HL-60/S4 (cell line): ENCODE data around the gene PKP4.
"Not testable (repeated sequence)": the region's sequence is repeated elsewhere in the genome, so short reads cannot be mapped to it uniquely, and the experiment has no call there.

Experiments used
- in situ Hi-C: fragments of 300-500 bp; cut with MboI; formaldehyde crosslinking; loops from 2 replicates; pipeline ENCODE4 v1.14.3; 2022; ENCODE audit warnings: low sequenced_read_pairs

Gene PKP4, protein sequence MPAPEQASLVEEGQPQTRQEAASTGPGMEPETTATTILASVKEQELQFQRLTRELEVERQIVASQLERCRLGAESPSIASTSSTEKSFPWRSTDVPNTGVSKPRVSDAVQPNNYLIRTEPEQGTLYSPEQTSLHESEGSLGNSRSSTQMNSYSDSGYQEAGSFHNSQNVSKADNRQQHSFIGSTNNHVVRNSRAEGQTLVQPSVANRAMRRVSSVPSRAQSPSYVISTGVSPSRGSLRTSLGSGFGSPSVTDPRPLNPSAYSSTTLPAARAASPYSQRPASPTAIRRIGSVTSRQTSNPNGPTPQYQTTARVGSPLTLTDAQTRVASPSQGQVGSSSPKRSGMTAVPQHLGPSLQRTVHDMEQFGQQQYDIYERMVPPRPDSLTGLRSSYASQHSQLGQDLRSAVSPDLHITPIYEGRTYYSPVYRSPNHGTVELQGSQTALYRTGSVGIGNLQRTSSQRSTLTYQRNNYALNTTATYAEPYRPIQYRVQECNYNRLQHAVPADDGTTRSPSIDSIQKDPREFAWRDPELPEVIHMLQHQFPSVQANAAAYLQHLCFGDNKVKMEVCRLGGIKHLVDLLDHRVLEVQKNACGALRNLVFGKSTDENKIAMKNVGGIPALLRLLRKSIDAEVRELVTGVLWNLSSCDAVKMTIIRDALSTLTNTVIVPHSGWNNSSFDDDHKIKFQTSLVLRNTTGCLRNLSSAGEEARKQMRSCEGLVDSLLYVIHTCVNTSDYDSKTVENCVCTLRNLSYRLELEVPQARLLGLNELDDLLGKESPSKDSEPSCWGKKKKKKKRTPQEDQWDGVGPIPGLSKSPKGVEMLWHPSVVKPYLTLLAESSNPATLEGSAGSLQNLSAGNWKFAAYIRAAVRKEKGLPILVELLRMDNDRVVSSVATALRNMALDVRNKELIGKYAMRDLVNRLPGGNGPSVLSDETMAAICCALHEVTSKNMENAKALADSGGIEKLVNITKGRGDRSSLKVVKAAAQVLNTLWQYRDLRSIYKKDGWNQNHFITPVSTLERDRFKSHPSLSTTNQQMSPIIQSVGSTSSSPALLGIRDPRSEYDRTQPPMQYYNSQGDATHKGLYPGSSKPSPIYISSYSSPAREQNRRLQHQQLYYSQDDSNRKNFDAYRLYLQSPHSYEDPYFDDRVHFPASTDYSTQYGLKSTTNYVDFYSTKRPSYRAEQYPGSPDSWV

GRCh38 chr2:158456309-158457066, at the start of gene PKP4, which contains the start of gene CCDC148:
Gene PKP4, plus strand, starts transcription at chr2:158456952. Its CDS starts 76,233 bp downstream, at chr2:158533185.
Gene CCDC148, minus strand, starts transcription at chr2:158456753. Its CDS starts 314 bp downstream, at chr2:158456439.
- in situ Hi-C loops, result no loop called here

GRCh38 chr2:158407031-158407430, 49.7 kb upstream of the PKP4 start:
- in situ Hi-C loops, result no loop called here

GRCh38 chr2:158410132-158410531, 46.6 kb upstream of the PKP4 start:
- in situ Hi-C loops, result no loop called here

- in situ Hi-C loops, result no loop called here
These were observed 45.0 kb upstream of the PKP4 start for GRCh38 chr2:158411748-158412147.

GRCh38 chr2:158412206-158412605, 44.5 kb upstream of the PKP4 start:
- in situ Hi-C loops, result no loop called here

- in situ Hi-C loops, result no loop called here
These were observed 43.2 kb upstream of the PKP4 start for GRCh38 chr2:158413581-158413980.

- in situ Hi-C loops, result no loop called here
These were observed 42.2 kb upstream of the PKP4 start for GRCh38 chr2:158414538-158414937.

GRCh38 chr2:158432117-158432516, 24.6 kb upstream of the PKP4 start:
- in situ Hi-C loops, result no loop called here

- in situ Hi-C loops, result not testable (repeated sequence)
These were observed 23.0 kb upstream of the PKP4 start for GRCh38 chr2:158433716-158434115.

- in situ Hi-C loops, result not testable (repeated sequence)
These were observed 17.7 kb upstream of the PKP4 start for GRCh38 chr2:158439062-158439461.

- in situ Hi-C loops, result no loop called here
These were observed 13.1 kb upstream of the PKP4 start for GRCh38 chr2:158443606-158444005.

GRCh38 chr2:158457092-158457825, 507 bp downstream of the PKP4 start:
- in situ Hi-C loops, result no loop called here

- in situ Hi-C loops, result no loop called here
These were observed 1.3 kb downstream of the PKP4 start for GRCh38 chr2:158457826-158458616.

GRCh38 chr2:158458617-158458920, 1.8 kb downstream of the PKP4 start:
- in situ Hi-C loops, result no loop called here

DNA sequence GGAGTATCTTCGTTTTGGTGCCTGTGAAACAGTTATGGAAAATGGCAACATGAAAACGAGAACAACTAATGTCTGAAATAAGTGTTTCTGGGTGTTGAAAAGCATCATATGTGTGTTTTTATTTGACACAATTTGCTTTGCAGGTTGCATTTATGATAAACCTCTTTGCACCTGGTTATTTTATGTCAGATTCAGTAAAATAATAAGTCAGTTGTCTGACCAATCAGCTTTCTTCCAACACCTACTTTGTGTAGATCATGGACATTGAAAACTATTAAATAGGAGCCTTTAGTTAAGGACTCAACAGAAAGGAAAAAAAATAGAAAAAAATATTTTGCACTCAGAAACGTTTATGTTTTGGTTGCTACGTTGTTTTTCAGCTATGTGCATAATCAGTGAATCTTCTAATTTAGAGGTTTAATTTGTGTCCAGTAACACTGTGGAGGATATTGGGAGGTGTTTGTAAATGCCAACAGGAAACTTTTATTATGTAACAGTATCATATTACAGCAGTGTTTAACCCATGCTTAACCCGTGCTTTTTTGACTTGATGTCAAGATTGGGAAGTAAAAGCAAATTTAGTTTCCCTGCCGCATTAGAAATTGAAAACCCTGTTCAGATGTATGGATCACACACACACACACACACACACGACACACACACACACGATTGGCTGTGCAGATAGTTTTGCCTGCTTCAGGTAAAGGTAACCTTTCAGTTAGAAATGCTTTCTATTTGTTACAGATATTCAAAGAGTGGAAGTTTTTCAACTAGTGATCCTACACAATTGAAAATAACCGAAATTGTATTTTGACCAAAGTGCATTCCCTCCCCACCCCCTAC, 2.6 kb downstream of the PKP4 start:
- in situ Hi-C loops, result no loop called here

DNA sequence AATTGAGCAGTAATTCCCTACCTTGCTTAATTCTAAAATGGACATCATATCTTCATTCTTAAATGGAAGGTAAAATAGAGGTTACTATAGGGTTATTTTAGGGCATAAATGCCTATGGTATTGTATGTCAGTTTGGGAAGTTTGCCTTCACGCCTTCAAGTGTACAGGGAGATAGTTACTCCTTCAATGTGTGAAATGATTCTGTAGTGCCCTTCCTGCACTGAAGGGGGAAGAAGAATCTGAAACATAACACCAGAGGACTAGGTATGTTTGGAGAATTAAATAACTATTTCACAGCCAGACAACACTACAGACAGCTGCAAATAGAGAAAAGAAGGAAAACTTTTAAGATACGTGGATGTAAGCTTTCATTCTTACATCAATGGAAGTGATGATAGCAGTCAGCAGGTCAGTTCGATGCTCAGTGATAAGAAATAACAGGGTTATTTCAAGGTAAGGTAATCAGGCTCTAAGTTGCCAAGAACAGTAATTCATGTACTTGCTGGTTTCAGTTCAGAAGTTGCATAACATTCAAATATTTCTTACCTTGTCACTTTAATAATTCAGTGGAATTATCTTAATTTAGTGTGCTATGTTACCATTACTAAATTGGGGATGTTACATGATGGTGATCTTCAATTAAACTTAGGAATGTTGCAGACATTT, 4.0 kb downstream of the PKP4 start:
- in situ Hi-C loops, result no loop called here

GRCh38 chr2:158463496-158464095, 6.8 kb downstream of the PKP4 start:
- in situ Hi-C loops, result no loop called here
